Activated CD8-positive, alpha-beta memory T cell treated with anti-CD3 and anti-CD28 coated beads for 4 hours (primary cell): ENCODE results near the gene DPF3.

Source experiments
- DNase-seq, 2 donors: peaks; one replicate each; pipeline ENCODE4 v3.0.0-alpha.2; 2020; ENCODE audit warnings: low read depth in 2 of 2

The DPF3 gene

GRCh38 chr14:72682188-72682587 is 211.7 kb downstream of the DPF3 start:
- no peak for DNase-seq

GRCh38 chr14:72680853-72681640 is 212.9 kb downstream of the DPF3 start:
- DNase-seq = no peak

GRCh38 chr14:72679536-72680151 is 214.3 kb downstream of the DPF3 start:
- no peak for DNase-seq

GRCh38 chr14:72679141-72679535 is 214.8 kb downstream of the DPF3 start:
- DNase-seq = no peak

- no peak for DNase-seq
Measured at GRCh38 chr14:72678356-72678755, 215.5 kb downstream of the DPF3 start.

GRCh38 chr14:72677664-72678063 is 216.2 kb downstream of the DPF3 start:
- DNase-seq = no peak

GRCh38 chr14:72675126-72675525 is 218.8 kb downstream of the DPF3 start:
- no peak for DNase-seq

GRCh38 chr14:72673179-72673578 is 220.7 kb downstream of the DPF3 start:
- DNase-seq = no peak

GRCh38 chr14:72666610-72667009 is 227.3 kb downstream of the DPF3 start:
- DNase-seq = no peak

GRCh38 chr14:72665259-72665658 is 228.6 kb downstream of the DPF3 start:
- DNase-seq = no peak

GRCh38 chr14:72664651-72665050 is 229.2 kb downstream of the DPF3 start:
- no peak for DNase-seq

- no peak for DNase-seq
Measured at GRCh38 chr14:72663956-72664650, 229.8 kb downstream of the DPF3 start.

GRCh38 chr14:72663076-72663487 is 230.8 kb downstream of the DPF3 start:
- no peak for DNase-seq

GRCh38 chr14:72662214-72662613 is 231.7 kb downstream of the DPF3 start:
- no peak for DNase-seq

GRCh38 chr14:72657214-72657921 is 236.5 kb downstream of the DPF3 start:
- no peak for DNase-seq

GRCh38 chr14:72653026-72653425 is 240.9 kb downstream of the DPF3 start:
- DNase-seq = no peak

- no peak for DNase-seq
Measured at GRCh38 chr14:72652179-72652578, 241.7 kb downstream of the DPF3 start.

- DNase-seq = no peak
Measured at GRCh38 chr14:72651714-72652113, 242.2 kb downstream of the DPF3 start.

- DNase-seq = no peak
Measured at GRCh38 chr14:72651081-72651480, 242.8 kb downstream of the DPF3 start.

- DNase-seq = no peak
Measured at GRCh38 chr14:72649603-72650227, 244.2 kb downstream of the DPF3 start.

GRCh38 chr14:72647782-72648181 is 246.1 kb downstream of the DPF3 start:
- DNase-seq = no peak
